ENCODE data around the gene BLOC1S6. TPM values are rescaled to one million over a fixed set of nuclear protein-coding genes. Genes with fewer than 3 reads are reported as not detected.

The BLOC1S6 gene
- total RNA-seq, 1 experiment from 2014 or later = 35.0 TPM

GRCh38 chr15:45573961-45574629, 13.1 kb upstream of the BLOC1S6 start:
- DNase-seq = peak; percentile 48
- Mint-ChIP-seq H3K27ac (ENCODE audit: unreplicated experiment) (no peak overlapping the region), H3K27me3 (ENCODE audit: unreplicated experiment) (peaks cover 14% of the 10 kb centered on the region), H3K4me3 (ENCODE audit: low read depth, unreplicated experiment) (no peak overlapping the region), H3K9me3 (ENCODE audit: low read depth, unreplicated experiment) (no peaks in the 10 kb centered on the region), H3K4me1 (ENCODE audit: low read depth, unreplicated experiment) (no peaks in the 10 kb centered on the region), H3K36me3 (ENCODE audit: insufficient read depth, unreplicated experiment) (no peaks in the 10 kb centered on the region)
- intact Hi-C loops (cut with micrococcal nuclease; ENCODE audit: unreplicated experiment) = no loop called here
- CTCF ChIA-PET = no interaction called here
- TF ChIP-seq CTCF (IDR thresholded peaks at IDR 0.05; ENCODE audit: unreplicated experiment) = no peak
- BruUV-seq (replicated peaks) = no TSS peak

GRCh38 chr15:45581919-45582318, 5.3 kb upstream of the BLOC1S6 start:
- H3K36me3 Mint-ChIP-seq (ENCODE audit: insufficient read depth, unreplicated experiment) = peaks cover 9% of the 10 kb centered on the region
- no peak for TF ChIP-seq CTCF (IDR thresholded peaks at IDR 0.05; ENCODE audit: unreplicated experiment)
- no peaks in the 10 kb centered on the region for H3K9me3 Mint-ChIP-seq (ENCODE audit: low read depth, unreplicated experiment)
- no peaks in the 10 kb centered on the region for H3K27me3 Mint-ChIP-seq (ENCODE audit: unreplicated experiment)
- BruUV-seq (replicated peaks) = no TSS peak
- no peaks in the 10 kb centered on the region for H3K4me1 Mint-ChIP-seq (ENCODE audit: low read depth, unreplicated experiment)
- no peak overlapping the region for H3K4me3 Mint-ChIP-seq (ENCODE audit: low read depth, unreplicated experiment)
- H3K27ac Mint-ChIP-seq (ENCODE audit: unreplicated experiment) = no peak overlapping the region
- CTCF ChIA-PET = no interaction called here
- intact Hi-C loops (cut with micrococcal nuclease; ENCODE audit: unreplicated experiment) = no loop called here
- no peak for DNase-seq

- Mint-ChIP-seq H3K36me3 (ENCODE audit: insufficient read depth, unreplicated experiment) (peaks cover 25% of the 10 kb centered on the region), H3K4me1 (ENCODE audit: low read depth, unreplicated experiment) (peaks cover 10% of the 10 kb centered on the region), H3K27me3 (ENCODE audit: unreplicated experiment) (no peaks in the 10 kb centered on the region), H3K27ac (ENCODE audit: unreplicated experiment) (no peak overlapping the region), H3K4me3 (ENCODE audit: low read depth, unreplicated experiment) (no peak overlapping the region), H3K9me3 (ENCODE audit: low read depth, unreplicated experiment) (no peaks in the 10 kb centered on the region)
- CTCF ChIA-PET = no interaction called here
- intact Hi-C loops (cut with micrococcal nuclease; ENCODE audit: unreplicated experiment) = no loop called here
- no peak for TF ChIP-seq CTCF (IDR thresholded peaks at IDR 0.05; ENCODE audit: unreplicated experiment)
- BruUV-seq (replicated peaks) = no TSS peak
- no peak for DNase-seq
Observed at GRCh38 chr15:45583731-45584639, 3.2 kb upstream of the BLOC1S6 start.

GRCh38 chr15:45585069-45585791, 1.9 kb upstream of the BLOC1S6 start:
- Mint-ChIP-seq H3K27me3 (ENCODE audit: unreplicated experiment) (no peaks in the 10 kb centered on the region), H3K27ac (ENCODE audit: unreplicated experiment) (no peak overlapping the region), H3K9me3 (ENCODE audit: low read depth, unreplicated experiment) (no peaks in the 10 kb centered on the region), H3K4me3 (ENCODE audit: low read depth, unreplicated experiment) (no peak overlapping the region), H3K36me3 (ENCODE audit: insufficient read depth, unreplicated experiment) (peaks cover 25% of the 10 kb centered on the region), H3K4me1 (ENCODE audit: low read depth, unreplicated experiment) (peaks cover 18% of the 10 kb centered on the region)
- no peak for TF ChIP-seq CTCF (IDR thresholded peaks at IDR 0.05; ENCODE audit: unreplicated experiment)
- no peak for DNase-seq
- intact Hi-C loops (cut with micrococcal nuclease; ENCODE audit: unreplicated experiment) = loop anchor here (5.0 kb wide), 2 partner anchors 48 to 63 kb away; partner anchors contain the start of gene SLC30A4
- CTCF ChIA-PET = no interaction called here
- no TSS peak for BruUV-seq (replicated peaks)

Data from Calu3 (cell line).